ENCODE measurements around the gene MTF1. TPM values are rescaled to one million over a fixed set of nuclear protein-coding genes. Genes with fewer than 3 reads are reported as not detected.
A peak's percentile ranks its signal among the peaks of the same experiment; 100 is the strongest.

Gene MTF1
- total RNA-seq, 6 experiments from 2014 or later = 20.2 to 24.4 (median 22.2) TPM

DNA sequence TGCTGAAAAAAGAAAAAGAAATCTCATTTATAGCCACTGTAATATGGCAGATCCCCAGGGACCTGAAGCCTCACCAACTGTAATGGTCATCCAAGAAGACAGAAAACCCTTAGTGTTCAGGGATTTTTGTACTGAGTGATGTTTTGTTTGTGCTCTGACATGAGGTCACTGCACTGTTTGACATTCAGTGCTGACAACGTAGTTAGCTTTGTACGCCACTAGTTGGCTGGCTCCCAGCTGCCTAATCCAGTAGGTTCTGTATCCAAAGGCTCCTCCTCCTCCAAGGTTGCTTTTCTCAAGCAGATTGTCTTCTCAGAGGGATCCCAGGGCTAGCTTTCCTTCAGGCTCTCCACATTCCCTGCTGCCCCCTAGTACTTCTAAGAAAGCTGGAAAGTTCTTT lies 41.9 kb downstream of the MTF1 start:
- TF ChIP-seq, protein P1, sequence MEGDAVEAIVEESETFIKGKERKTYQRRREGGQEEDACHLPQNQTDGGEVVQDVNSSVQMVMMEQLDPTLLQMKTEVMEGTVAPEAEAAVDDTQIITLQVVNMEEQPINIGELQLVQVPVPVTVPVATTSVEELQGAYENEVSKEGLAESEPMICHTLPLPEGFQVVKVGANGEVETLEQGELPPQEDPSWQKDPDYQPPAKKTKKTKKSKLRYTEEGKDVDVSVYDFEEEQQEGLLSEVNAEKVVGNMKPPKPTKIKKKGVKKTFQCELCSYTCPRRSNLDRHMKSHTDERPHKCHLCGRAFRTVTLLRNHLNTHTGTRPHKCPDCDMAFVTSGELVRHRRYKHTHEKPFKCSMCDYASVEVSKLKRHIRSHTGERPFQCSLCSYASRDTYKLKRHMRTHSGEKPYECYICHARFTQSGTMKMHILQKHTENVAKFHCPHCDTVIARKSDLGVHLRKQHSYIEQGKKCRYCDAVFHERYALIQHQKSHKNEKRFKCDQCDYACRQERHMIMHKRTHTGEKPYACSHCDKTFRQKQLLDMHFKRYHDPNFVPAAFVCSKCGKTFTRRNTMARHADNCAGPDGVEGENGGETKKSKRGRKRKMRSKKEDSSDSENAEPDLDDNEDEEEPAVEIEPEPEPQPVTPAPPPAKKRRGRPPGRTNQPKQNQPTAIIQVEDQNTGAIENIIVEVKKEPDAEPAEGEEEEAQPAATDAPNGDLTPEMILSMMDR (IDR thresholded peaks at IDR 0.05) = no peak
- no peaks in the 10 kb centered on the region for H3K4me1 Mint-ChIP-seq (ENCODE audit: low read depth)
- no peak overlapping the region for H3K27ac Mint-ChIP-seq
- no peak for DNase-seq
- no peaks in the 10 kb centered on the region for H3K9me3 Mint-ChIP-seq
- H3K36me3 Mint-ChIP-seq (ENCODE audit: low read depth) = peaks cover 24% of the 10 kb centered on the region
- H3K4me3 Mint-ChIP-seq = no peak overlapping the region
- H3K27me3 Mint-ChIP-seq (ENCODE audit: insufficient read depth) = peaks cover 7% of the 10 kb centered on the region

DNA sequence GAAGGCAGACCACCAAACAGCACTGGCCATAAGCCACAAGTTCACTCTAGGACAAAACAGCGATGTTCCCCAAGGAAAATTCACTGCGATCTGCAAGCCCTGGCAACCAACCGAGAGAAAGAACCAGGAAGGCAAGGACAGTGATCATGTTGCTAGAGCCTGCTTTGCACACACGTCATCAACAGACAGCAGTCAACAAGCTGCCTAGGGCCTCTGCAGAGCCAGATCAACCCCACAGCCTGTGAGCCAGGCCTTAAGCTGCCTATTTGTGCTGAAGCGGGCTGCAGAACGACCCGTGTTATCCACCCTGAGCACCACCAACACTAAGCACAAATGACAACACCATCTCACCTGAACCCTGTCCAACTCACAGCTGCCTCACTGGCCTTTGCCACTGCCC lies 45.1 kb downstream of the MTF1 start:
- no peak for DNase-seq
- TF ChIP-seq, protein P1 (IDR thresholded peaks at IDR 0.05) = no peak
- Mint-ChIP-seq H3K27me3 (ENCODE audit: insufficient read depth) (peaks cover 7% of the 10 kb centered on the region), H3K27ac (peak overlapping the region; percentile 29; the same call in 1 of the 2 replicates), H3K9me3 (no peaks in the 10 kb centered on the region), H3K4me3 (no peak overlapping the region), H3K36me3 (ENCODE audit: low read depth) (peaks cover 18% of the 10 kb centered on the region), H3K4me1 (ENCODE audit: low read depth) (peaks cover 17% of the 10 kb centered on the region)

DNA sequence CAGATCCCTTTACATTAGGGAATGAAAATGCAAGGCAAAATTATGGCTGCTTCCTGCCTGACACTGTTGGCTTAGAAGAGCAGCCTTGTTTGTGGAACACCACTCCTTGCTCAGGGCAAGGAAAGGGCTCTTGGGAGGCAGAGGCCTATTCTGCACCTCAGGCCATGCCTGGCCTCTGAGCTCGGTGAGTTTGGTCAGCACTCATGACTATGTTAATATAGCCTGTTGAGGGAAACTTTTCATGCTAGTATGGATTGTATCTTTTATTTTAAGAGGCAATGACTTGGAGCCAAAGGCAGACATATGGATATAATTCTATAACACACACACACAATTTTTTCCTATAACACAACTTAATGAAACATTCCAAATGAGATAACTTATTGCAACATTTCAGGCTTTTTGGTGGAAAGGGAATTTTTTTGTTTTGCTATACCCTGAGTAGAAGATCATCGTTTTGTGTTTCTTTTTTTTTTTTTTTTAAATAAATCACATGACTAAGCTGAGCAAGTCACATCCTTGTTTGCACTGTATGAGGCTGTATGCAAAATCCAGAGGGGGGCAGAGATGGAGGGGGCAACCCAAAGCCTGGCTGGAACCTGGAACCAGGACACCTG lies 45.8 kb downstream of the MTF1 start:
- peaks cover 10% of the 10 kb centered on the region for H3K27me3 Mint-ChIP-seq (ENCODE audit: insufficient read depth)
- peaks cover 18% of the 10 kb centered on the region for H3K36me3 Mint-ChIP-seq (ENCODE audit: low read depth)
- peak overlapping the region; percentile 33; the same call in 1 of the 2 replicates for H3K27ac Mint-ChIP-seq
- no peak for DNase-seq
- TF ChIP-seq, protein P1 (IDR thresholded peaks at IDR 0.05) = no peak
- H3K9me3 Mint-ChIP-seq = no peaks in the 10 kb centered on the region
- H3K4me3 Mint-ChIP-seq = no peak overlapping the region
- H3K4me1 Mint-ChIP-seq (ENCODE audit: low read depth) = peaks cover 20% of the 10 kb centered on the region

DNA sequence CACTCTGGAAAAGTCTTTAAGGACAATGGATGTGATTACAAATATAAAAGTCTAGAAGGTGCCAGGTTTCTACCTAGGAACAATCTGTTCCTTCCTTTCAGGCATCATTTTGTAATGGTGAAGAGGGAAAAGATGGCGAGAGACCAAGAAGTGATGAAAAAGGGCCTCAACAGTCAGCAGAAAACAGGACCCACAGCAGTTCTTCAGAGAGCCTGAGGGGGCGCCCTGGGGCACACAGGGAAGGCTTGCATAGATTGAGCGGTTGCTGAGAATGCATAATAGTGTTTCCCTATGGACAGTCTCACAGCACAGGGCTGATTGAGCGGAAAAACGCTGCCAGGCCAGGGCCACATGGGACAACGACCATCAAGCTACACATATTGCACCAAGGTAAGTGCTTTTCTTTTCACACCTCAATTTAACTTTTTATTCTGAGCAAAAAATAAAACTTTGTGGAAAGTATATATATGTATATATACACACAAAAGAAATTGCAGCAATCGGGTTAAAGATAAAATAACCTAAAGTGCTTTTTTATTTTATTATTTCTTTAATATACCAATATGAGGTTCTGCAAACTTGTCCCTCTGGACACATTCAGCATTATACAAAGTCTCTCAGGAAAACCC lies 48.3 kb downstream of the MTF1 start:
- TF ChIP-seq, protein P1 (IDR thresholded peaks at IDR 0.05) = peak; percentile 87
- Mint-ChIP-seq H3K4me3 (peak overlapping the region; percentile 11; the same call in 1 of the 2 replicates), H3K4me1 (ENCODE audit: low read depth) (peaks cover 20% of the 10 kb centered on the region), H3K27me3 (ENCODE audit: insufficient read depth) (peaks cover 10% of the 10 kb centered on the region), H3K36me3 (ENCODE audit: low read depth) (peaks cover 18% of the 10 kb centered on the region), H3K9me3 (no peaks in the 10 kb centered on the region), H3K27ac (peak overlapping the region; percentile 63)
- DNase-seq = peak; percentile 69

DNA sequence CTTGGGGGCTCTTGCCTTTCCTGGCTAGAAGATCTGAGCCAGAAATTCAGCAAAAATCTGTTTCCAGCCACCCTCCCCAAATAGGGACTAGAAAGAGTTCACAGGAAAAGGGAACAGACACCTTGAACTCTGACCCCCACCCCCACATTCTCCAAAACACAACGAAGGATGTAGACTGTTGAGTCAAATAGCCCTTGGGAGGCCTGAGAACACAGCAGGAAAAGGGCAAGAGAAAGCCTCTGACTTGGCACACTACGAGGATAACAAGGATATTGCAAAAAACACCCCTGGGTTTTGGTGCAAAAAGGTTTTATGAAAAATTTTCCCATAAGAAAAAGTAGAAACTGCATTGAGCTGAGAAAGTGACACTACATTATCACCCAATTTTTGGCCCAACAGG lies 49.5 kb downstream of the MTF1 start:
- no peaks in the 10 kb centered on the region for H3K9me3 Mint-ChIP-seq
- peak overlapping the region; percentile 63; the same call in 1 of the 2 replicates for H3K27ac Mint-ChIP-seq
- peaks cover 18% of the 10 kb centered on the region for H3K36me3 Mint-ChIP-seq (ENCODE audit: low read depth)
- DNase-seq = no peak
- H3K4me3 Mint-ChIP-seq = peak overlapping the region; percentile 24; the same call in 1 of the 2 replicates
- H3K27me3 Mint-ChIP-seq (ENCODE audit: insufficient read depth) = peaks cover 6% of the 10 kb centered on the region
- peaks cover 20% of the 10 kb centered on the region for H3K4me1 Mint-ChIP-seq (ENCODE audit: low read depth)
- TF ChIP-seq, protein P1 (IDR thresholded peaks at IDR 0.05) = no peak

Data from HFFc6 (cell line).